Measurements from ENCODE around the gene CACTIN. TPM values are rescaled to one million over a fixed set of nuclear protein-coding genes. Genes with fewer than 3 reads are reported as not detected.
A peak's percentile ranks its signal among the peaks of the same experiment; 100 is the strongest.

Gene CACTIN
- total RNA-seq, 1 experiment from 2014 or later = 31.1 TPM

- peak; percentile 36 for DNase-seq (ENCODE audit: low read depth)
These were observed 16.5 kb downstream of the CACTIN start for GRCh38 chr19:3609779-3610719.

- DNase-seq (ENCODE audit: low read depth) = no peak
These were observed 17.8 kb downstream of the CACTIN start for GRCh38 chr19:3608750-3609322.

GRCh38 chr19:3608079-3608641 lies 18.4 kb downstream of the CACTIN start:
- DNase-seq (ENCODE audit: low read depth) = no peak

GRCh38 chr19:3607303-3608078 lies 19.1 kb downstream of the CACTIN start:
- peak; percentile 25 for DNase-seq (ENCODE audit: low read depth)

GRCh38 chr19:3606690-3607289 lies 19.8 kb downstream of the CACTIN start, which contains the start of gene TBXA2R:
Gene TBXA2R, minus strand, starts transcription at chr19:3606875. Its CDS starts 6,241 bp downstream, at chr19:3600634.
- DNase-seq (ENCODE audit: low read depth) = peak; percentile 62

- peak; percentile 27 for DNase-seq (ENCODE audit: low read depth)
These were observed 20.4 kb downstream of the CACTIN start for GRCh38 chr19:3606174-3606689.

- DNase-seq (ENCODE audit: low read depth) = no peak
These were observed 20.8 kb downstream of the CACTIN start for GRCh38 chr19:3605770-3606169.

GRCh38 chr19:3605361-3605760 lies 21.2 kb downstream of the CACTIN start:
- DNase-seq (ENCODE audit: low read depth) = no peak

GRCh38 chr19:3604987-3605343 lies 21.6 kb downstream of the CACTIN start:
- DNase-seq (ENCODE audit: low read depth) = no peak

- DNase-seq (ENCODE audit: low read depth) = no peak
These were observed 22.2 kb downstream of the CACTIN start for GRCh38 chr19:3604227-3604986.

GRCh38 chr19:3603121-3603811 lies 23.3 kb downstream of the CACTIN start:
- DNase-seq (ENCODE audit: low read depth) = no peak

GRCh38 chr19:3601021-3601420 lies 25.6 kb downstream of the CACTIN start:
- DNase-seq (ENCODE audit: low read depth) = no peak

GRCh38 chr19:3599776-3600187 lies 26.8 kb downstream of the CACTIN start:
- no peak for DNase-seq (ENCODE audit: low read depth)

GRCh38 chr19:3595521-3596061 lies 31.0 kb downstream of the CACTIN start:
- no peak for DNase-seq (ENCODE audit: low read depth)

GRCh38 chr19:3593156-3593555 lies 33.4 kb downstream of the CACTIN start:
- no peak for DNase-seq (ENCODE audit: low read depth)

GRCh38 chr19:3591876-3592613 lies 34.5 kb downstream of the CACTIN start:
- no peak for DNase-seq (ENCODE audit: low read depth)

GRCh38 chr19:3590991-3591659 lies 35.5 kb downstream of the CACTIN start:
- DNase-seq (ENCODE audit: low read depth) = no peak

GRCh38 chr19:3589949-3590348 lies 36.6 kb downstream of the CACTIN start:
- no peak for DNase-seq (ENCODE audit: low read depth)

Measured in M059J (cell line).